Endothelial cell of umbilical vein (primary cell): ENCODE data around the gene DPY19L3. TPM values are rescaled to one million over a fixed set of nuclear protein-coding genes. Genes with fewer than 3 reads are reported as not detected.

ENCODE experiments used
- BruUV-seq: library from RNA; stranded (reverse); fragments of 400-500 nt; replicated peaks from 2 replicates; lab custom pipeline; 2021; lab: Mats Ljungman, UMichigan
- CTCF ChIA-PET: fragments of 300-600, 350-600 bp; sonication (Branson Sonifier 250); formaldehyde crosslinking; loops from one replicate; lab custom pipeline; 2021; ENCODE audit warnings: antibody characterized with exemption, inconsistent platforms; lab: Charles Lee
- POLR2A ChIA-PET: fragments of 300-600, 350-600 bp; sonication (Branson Sonifier 250); formaldehyde crosslinking; loops from one replicate; lab custom pipeline; 2021; ENCODE audit warnings: antibody characterized with exemption, inconsistent platforms; lab: Charles Lee
- DNase-seq: peaks from one replicate; pipeline ENCODE4 v3.0.0-alpha.2; 2011; ENCODE audit warnings: low read depth, low spot score
- FAIRE-seq: peaks from 2 replicates; lab custom pipeline; 2011; peaks lifted over from hg19 to GRCh38; lab: Jason Lieb, UNC
- H2AFZ ChIP-seq: 2 replicates; pipeline ENCODE4 v1.6.0; 2012; ENCODE audit warnings: low read depth, low read length, control low read depth, inconsistent platforms
- H3K27ac ChIP-seq: 2 replicates; pipeline ENCODE4 v1.5.1; 2011; ENCODE audit warnings: low read depth, mild to moderate bottlenecking, control low read depth, low read length, moderate library complexity; ENCODE audit not compliant: insufficient read depth
- H3K27me3 ChIP-seq, 2 experiments: 2 replicates each; pipeline versions ENCODE4 v1.6.0 to v1.6.1; 2011; ENCODE audit warnings: low read length in 2 of 2, mixed read lengths in 1 of 2; ENCODE audit not compliant: control insufficient read depth in 2 of 2, insufficient read depth in 2 of 2
- H3K36me3 ChIP-seq, 2 experiments: 2 replicates in 1 of 2; 3 replicates in 1 of 2; pipeline ENCODE4 v1.5.1; 2011; ENCODE audit warnings: low read length in 2 of 2, mild to moderate bottlenecking in 1 of 2, moderate library complexity in 1 of 2; ENCODE audit not compliant: control insufficient read depth in 2 of 2, insufficient read depth in 2 of 2; ENCODE audit errors: extremely low read depth in 1 of 2
- H3K4me1 ChIP-seq: 3 replicates; pipeline ENCODE4 v1.5.1; 2011; ENCODE audit warnings: mild to moderate bottlenecking, low read length; ENCODE audit not compliant: control insufficient read depth, insufficient read depth; ENCODE audit errors: extremely low read depth
- H3K4me2 ChIP-seq: 2 replicates; pipeline ENCODE4 v1.6.1; 2011; ENCODE audit warnings: low read length, control low read depth, mixed read lengths; ENCODE audit not compliant: insufficient read depth
- H3K4me3 ChIP-seq, 3 experiments: fragments of 200-600 bp in 1 of 3; sonication (generic), shearing (Covaris generic) in 1 of 3; replicated peaks in 1 of 3; 2 replicates each; pipeline ENCODE4 v1.5.1; 2011 to 2016; ENCODE audit warnings: control low read depth in 3 of 3, low read length in 3 of 3, mild to moderate bottlenecking in 2 of 3, inconsistent platforms in 1 of 3, low read depth in 1 of 3, moderate library complexity in 1 of 3; ENCODE audit not compliant: insufficient read depth in 1 of 3
- H3K79me2 ChIP-seq: 2 replicates; pipeline ENCODE4 v1.6.0; 2012; ENCODE audit warnings: low read length, inconsistent platforms; ENCODE audit not compliant: control insufficient read depth, insufficient read depth
- H3K9ac ChIP-seq: replicated peaks from 2 replicates; pipeline ENCODE3; 2011; ENCODE audit warnings: low read length, control low read depth; ENCODE audit not compliant: insufficient read depth; ENCODE audit errors: extremely low read depth
- H3K9me1 ChIP-seq: replicated peaks from 3 replicates; pipeline ENCODE4 v1.6.0; 2011; ENCODE audit warnings: mild to moderate bottlenecking, low read length; ENCODE audit not compliant: control insufficient read depth, insufficient read depth; ENCODE audit errors: extremely low read depth
- H3K9me3 ChIP-seq: replicated peaks from 2 replicates; pipeline ENCODE4 v1.5.1; 2012; ENCODE audit warnings: low read length, inconsistent platforms; ENCODE audit not compliant: control insufficient read depth, insufficient read depth
- H4K20me1 ChIP-seq: replicated peaks from 2 replicates; pipeline ENCODE3; 2011; ENCODE audit warnings: mild to moderate bottlenecking, low read length; ENCODE audit not compliant: control insufficient read depth, insufficient read depth; ENCODE audit errors: extremely low read depth
- EZH2 ChIP-seq: IDR thresholded peaks from 2 replicates; pipeline ENCODE4 v1.6.1; 2012; ENCODE audit warnings: borderline replicate concordance, low read depth, mild to moderate bottlenecking, moderate library complexity, low read length, inconsistent platforms; ENCODE audit not compliant: severe bottlenecking
- FOS ChIP-seq: IDR thresholded peaks from 2 replicates; pipeline ENCODE4 v1.6.1; 2011; ENCODE audit warnings: mild to moderate bottlenecking, low read length, moderate library complexity, borderline replicate concordance; ENCODE audit not compliant: insufficient read depth
- GATA2 ChIP-seq: IDR thresholded peaks from 2 replicates; pipeline ENCODE4 v1.7.0; 2011; ENCODE audit warnings: low read depth, mild to moderate bottlenecking, moderate library complexity, mixed read lengths, low read length; ENCODE audit not compliant: insufficient read length, insufficient read depth
- JUN ChIP-seq: IDR thresholded peaks from 2 replicates; pipeline ENCODE4 v1.6.1; 2011; ENCODE audit warnings: borderline replicate concordance, low read depth; ENCODE audit not compliant: insufficient read length, insufficient read depth
- MYC ChIP-seq: IDR thresholded peaks from one replicate; pipeline ENCODE4 v1.6.1; 2011; ENCODE audit warnings: mild to moderate bottlenecking, low read depth, low read length
- POLR2A ChIP-seq: IDR thresholded peaks from 2 replicates; pipeline ENCODE4 v1.6.1; 2012; ENCODE audit warnings: low read depth, mild to moderate bottlenecking, control low read depth, low read length
- POLR2AphosphoS5 ChIP-seq: IDR thresholded peaks from 2 replicates; pipeline ENCODE4 v1.6.1; 2012; ENCODE audit warnings: low read depth, mild to moderate bottlenecking, control low read depth, low read length, moderate library complexity; ENCODE audit not compliant: insufficient read depth
- dilution Hi-C: fragments of 300-500 bp; cut with MboI; formaldehyde crosslinking; loops from one replicate; pipeline ENCODE4 v1.15.0; 2019; ENCODE audit warnings: low sequenced_read_pairs; ENCODE audit not compliant: extremely low pct_ligation_motif_present
- intact Hi-C: fragments of 100-400 bp; cut with micrococcal nuclease; formaldehyde crosslinking; loops from one replicate; pipeline ENCODE4 v1.10.0; 2022
- polyA plus RNA-seq, 4 experiments: library from polyadenylated mRNA; depleted of rRNA in 3 of 4; stranded (reverse) in 3 of 4; unstranded in 1 of 4; fragments of >200 nt; gene quantifications; 2 replicates each; pipeline versions ENCODE4 v1.2.1 to v1.2.3, GENCODE V29; 2011 to 2012; ENCODE audit warnings: missing spikeins in 1 of 4
- total RNA-seq: library from RNA; stranded (reverse); gene quantifications from 2 replicates; pipeline ENCODE4 v1.2.3, GENCODE V29; 2021
- TF ChIP-seq, protein P1 (sequence below), 2 donors: IDR thresholded peaks; 1 replicate in 1 of 2; 2 replicates in 1 of 2; pipeline ENCODE4 v1.5.1; 2011; ENCODE audit warnings: low read length in 2 of 2, mild to moderate bottlenecking in 2 of 2, moderate library complexity in 2 of 2, control low read depth in 1 of 2, inconsistent platforms in 1 of 2, low read depth in 1 of 2; ENCODE audit not compliant: insufficient read depth in 1 of 2; ENCODE audit errors: extremely low read depth in 1 of 2
- TF ChIP-seq, protein P2 (sequence below): IDR thresholded peaks from 2 replicates; pipeline ENCODE4 v1.6.1; 2011; ENCODE audit not compliant: insufficient read depth, insufficient read length

The DPY19L3 gene
- total and polyA plus RNA-seq, 2 donors (not counting 3 experiments of a cell fraction or from before 2014, with no cell fraction given): 36.1 to 39.5 TPM

DNA sequence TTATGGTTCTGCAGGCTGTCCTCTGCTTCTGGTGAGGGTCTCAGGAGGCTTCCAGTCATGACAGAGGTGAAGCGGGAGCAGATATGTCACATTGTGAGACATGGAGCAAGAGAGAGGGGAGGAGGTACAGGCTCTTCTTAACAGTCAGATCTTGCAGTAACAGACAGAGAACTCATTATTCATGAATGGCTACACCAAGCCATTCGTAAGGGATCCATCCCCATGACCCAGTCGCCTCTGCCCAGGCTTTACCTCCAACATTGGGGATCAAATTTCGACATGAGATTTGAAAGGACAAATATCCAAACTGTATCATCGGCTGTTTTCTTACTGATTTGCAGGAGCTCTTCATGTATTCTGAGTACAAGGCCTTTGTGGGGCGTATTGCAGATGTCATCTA, 38.5 kb upstream of the DPY19L3 start:
- no peak overlapping the region for H3K4me3 ChIP-seq
- no peaks in the 10 kb centered on the region for H3K27me3 ChIP-seq
- no peak overlapping the region for H2AFZ ChIP-seq
- ChIA-PET POLR2A (no interaction called here), CTCF (no interaction called here)
- no peaks in the 10 kb centered on the region for H3K4me1 ChIP-seq
- H3K9me1 ChIP-seq: no peaks in the 10 kb centered on the region
- dilution Hi-C loops (no loop called here), intact Hi-C loops (no loop called here)
- H3K9me3 ChIP-seq: no peaks in the 10 kb centered on the region
- H3K4me2 ChIP-seq: no peak overlapping the region
- DNase-seq (no peak), FAIRE-seq (no peak)
- no peak overlapping the region for H3K27ac ChIP-seq
- H3K9ac ChIP-seq: no peak overlapping the region
- TF ChIP-seq POLR2AphosphoS5 (no peak), FOS (no peak), POLR2A (no peak), MYC (no peak), GATA2 (no peak), EZH2 (no peak), JUN (no peak)
- TF ChIP-seq, protein P1, sequence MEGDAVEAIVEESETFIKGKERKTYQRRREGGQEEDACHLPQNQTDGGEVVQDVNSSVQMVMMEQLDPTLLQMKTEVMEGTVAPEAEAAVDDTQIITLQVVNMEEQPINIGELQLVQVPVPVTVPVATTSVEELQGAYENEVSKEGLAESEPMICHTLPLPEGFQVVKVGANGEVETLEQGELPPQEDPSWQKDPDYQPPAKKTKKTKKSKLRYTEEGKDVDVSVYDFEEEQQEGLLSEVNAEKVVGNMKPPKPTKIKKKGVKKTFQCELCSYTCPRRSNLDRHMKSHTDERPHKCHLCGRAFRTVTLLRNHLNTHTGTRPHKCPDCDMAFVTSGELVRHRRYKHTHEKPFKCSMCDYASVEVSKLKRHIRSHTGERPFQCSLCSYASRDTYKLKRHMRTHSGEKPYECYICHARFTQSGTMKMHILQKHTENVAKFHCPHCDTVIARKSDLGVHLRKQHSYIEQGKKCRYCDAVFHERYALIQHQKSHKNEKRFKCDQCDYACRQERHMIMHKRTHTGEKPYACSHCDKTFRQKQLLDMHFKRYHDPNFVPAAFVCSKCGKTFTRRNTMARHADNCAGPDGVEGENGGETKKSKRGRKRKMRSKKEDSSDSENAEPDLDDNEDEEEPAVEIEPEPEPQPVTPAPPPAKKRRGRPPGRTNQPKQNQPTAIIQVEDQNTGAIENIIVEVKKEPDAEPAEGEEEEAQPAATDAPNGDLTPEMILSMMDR (IDR thresholded peaks at IDR 0.05; ENCODE audit: extremely low read depth in 1 of 2, insufficient read depth in 1 of 2, low read depth in 1 of 2, low read length in 2 of 2): no peak
- TF ChIP-seq, protein P2, sequence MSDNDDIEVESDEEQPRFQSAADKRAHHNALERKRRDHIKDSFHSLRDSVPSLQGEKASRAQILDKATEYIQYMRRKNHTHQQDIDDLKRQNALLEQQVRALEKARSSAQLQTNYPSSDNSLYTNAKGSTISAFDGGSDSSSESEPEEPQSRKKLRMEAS: no peak
- H4K20me1 ChIP-seq: peaks cover 3% of the 10 kb centered on the region
- no TSS peak for BruUV-seq
- peaks cover 62% of the 10 kb centered on the region for H3K79me2 ChIP-seq
- H3K36me3 ChIP-seq: peaks cover 2 to 12% of the 10 kb centered on the region in 2 experiments
